GM12892 (cell line): Measurements from ENCODE around the gene ELN.

Experiments used
- POLR2A ChIP-seq: IDR thresholded peaks from 2 replicates; pipeline ENCODE4 v1.6.1; 2011; ENCODE audit warnings: low read depth, low read length, control low read depth
- POLR2AphosphoS5 ChIP-seq: IDR thresholded peaks from 2 replicates; pipeline ENCODE4 v1.6.1; 2011; ENCODE audit warnings: low read depth, low read length, control low read depth

GRCh38 chr7:74069790-74070618 lies 42.0 kb downstream of the ELN start:
- no peak for TF ChIP-seq POLR2AphosphoS5
- no peak for TF ChIP-seq POLR2A
